DND-41 (cell line): Measurements from ENCODE around the gene TIAL1.
"Not testable (repeated sequence)": the region's sequence is repeated elsewhere in the genome, so short reads cannot be mapped to it uniquely, and the experiment has no call there.

Source experiments
- ATAC-seq: fragments of 200-7000 bp; cut with Tn5 transposase; 3 replicates; pipeline ENCODE4 v1.9.1; 2021; ENCODE audit warnings: low read depth; ENCODE audit not compliant: insufficient read depth
- DNase-seq: peaks from one replicate; pipeline ENCODE4 v3.0.0-alpha.2; 2020
- H2AFZ ChIP-seq: 2 replicates; pipeline ENCODE4 v1.6.0; 2012; ENCODE audit warnings: low read depth, low read length
- H3K27ac ChIP-seq: 2 replicates; pipeline ENCODE4 v1.5.1; 2012; ENCODE audit warnings: low read length, inconsistent platforms
- H3K27me3 ChIP-seq: fragments of 200-600 bp; sonication (generic); 2 replicates; pipeline ENCODE4 v1.6.0; 2012; ENCODE audit warnings: low read length, mild to moderate bottlenecking, inconsistent platforms; ENCODE audit not compliant: insufficient read depth, poor library complexity
- H3K36me3 ChIP-seq: 2 replicates; pipeline ENCODE4 v1.5.1; 2012; ENCODE audit warnings: low read length, inconsistent platforms; ENCODE audit not compliant: insufficient read depth
- H3K4me1 ChIP-seq: 2 replicates; pipeline ENCODE4 v1.5.1; 2012; ENCODE audit warnings: mild to moderate bottlenecking, low read length; ENCODE audit not compliant: insufficient read depth
- H3K4me2 ChIP-seq: 2 replicates; pipeline ENCODE4 v1.6.0; 2012; ENCODE audit warnings: mild to moderate bottlenecking, moderate library complexity, low read length, inconsistent platforms; ENCODE audit not compliant: insufficient read depth
- H3K4me3 ChIP-seq, 2 experiments: fragments of 200-600 bp in 1 of 2; shearing (Covaris generic) in 1 of 2; 2 replicates each; pipeline ENCODE4 v1.5.1; 2012 to 2016; ENCODE audit warnings: inconsistent platforms in 2 of 2, low read length in 2 of 2, mild to moderate bottlenecking in 2 of 2, low read depth in 1 of 2, moderate library complexity in 1 of 2
- H3K79me2 ChIP-seq: 2 replicates; pipeline ENCODE4 v1.6.0; 2012; ENCODE audit warnings: low read length, inconsistent platforms; ENCODE audit not compliant: insufficient read depth
- H3K9ac ChIP-seq: 2 replicates; pipeline ENCODE4 v1.6.0; 2012; ENCODE audit warnings: low read depth, mild to moderate bottlenecking, inconsistent platforms, low read length, moderate library complexity
- H3K9me3 ChIP-seq: 2 replicates; pipeline ENCODE4 v1.5.1; 2012; ENCODE audit warnings: low read length, moderate library complexity, mild to moderate bottlenecking, inconsistent platforms; ENCODE audit not compliant: insufficient read depth, severe bottlenecking
- H4K20me1 ChIP-seq: 2 replicates; pipeline ENCODE4 v1.6.0; 2012; ENCODE audit warnings: low read length; ENCODE audit not compliant: insufficient read depth
- CTCF ChIP-seq: IDR thresholded peaks from 2 replicates; pipeline ENCODE4 v1.5.1; 2012; ENCODE audit warnings: borderline replicate concordance, low read length, moderate library complexity, mild to moderate bottlenecking; ENCODE audit not compliant: poor library complexity, severe bottlenecking; ENCODE audit errors: extremely low read depth
- EZH2 ChIP-seq: IDR thresholded peaks from 3 replicates; pipeline ENCODE4 v1.6.1; 2012; ENCODE audit warnings: borderline replicate concordance, low read depth, mild to moderate bottlenecking, moderate library complexity, low read length, inconsistent platforms; ENCODE audit not compliant: severe bottlenecking

The TIAL1 gene

DNA sequence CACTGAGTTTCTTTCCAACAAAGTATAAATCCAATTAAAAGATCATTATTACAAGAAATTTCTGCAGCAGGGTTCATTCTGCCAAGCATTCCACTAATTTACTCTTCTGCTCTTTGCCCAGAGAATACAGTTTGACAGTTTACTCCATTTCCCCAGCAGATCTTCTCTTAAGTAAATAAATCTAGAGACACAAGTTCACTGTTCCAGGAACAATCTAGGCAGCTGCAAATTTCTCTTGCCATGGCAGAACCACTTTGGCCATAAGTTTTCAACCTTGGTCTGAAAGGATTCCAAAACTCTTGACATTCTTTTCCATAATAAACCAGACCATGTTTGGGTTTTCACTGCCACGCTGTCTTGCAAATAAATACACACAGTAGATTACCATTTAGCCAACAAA, 65.7 kb downstream of the TIAL1 start:
- Histone ChIP-seq H3K4me3 (no peak overlapping the region), H3K9me3 (no peaks in the 10 kb centered on the region), H3K4me2 (no peak overlapping the region), H2AFZ (no peak overlapping the region), H3K9ac (no peak overlapping the region), H3K27me3 (no peaks in the 10 kb centered on the region), H3K79me2 (peaks cover 54% of the 10 kb centered on the region), H3K27ac (no peak overlapping the region), H3K4me1 (no peaks in the 10 kb centered on the region), H4K20me1 (peaks cover 14% of the 10 kb centered on the region; the same call in 1 of the 2 replicates), H3K36me3 (0 out of 2 replicates have a peak, but pooled peaks cover 2% of the 10 kb centered on the region)
- TF ChIP-seq EZH2 (no peak), CTCF (no peak)
- DNase-seq (no peak), ATAC-seq (no peak)

GRCh38 chr10:119528663-119529237, 68.0 kb downstream of the TIAL1 start:
- ATAC-seq, H3K4me1 ChIP-seq, H3K9ac ChIP-seq, H3K9me3 ChIP-seq, H3K27me3 ChIP-seq, H3K4me2 ChIP-seq, DNase-seq, H2AFZ ChIP-seq, H3K4me3 ChIP-seq, H3K27ac ChIP-seq: not testable (repeated sequence)
- H3K36me3 ChIP-seq = peaks cover 21% of the 10 kb centered on the region
- H3K79me2 ChIP-seq = peaks cover 42% of the 10 kb centered on the region
- H4K20me1 ChIP-seq = peaks cover 14% of the 10 kb centered on the region; the same call in 1 of the 2 replicates

DNA sequence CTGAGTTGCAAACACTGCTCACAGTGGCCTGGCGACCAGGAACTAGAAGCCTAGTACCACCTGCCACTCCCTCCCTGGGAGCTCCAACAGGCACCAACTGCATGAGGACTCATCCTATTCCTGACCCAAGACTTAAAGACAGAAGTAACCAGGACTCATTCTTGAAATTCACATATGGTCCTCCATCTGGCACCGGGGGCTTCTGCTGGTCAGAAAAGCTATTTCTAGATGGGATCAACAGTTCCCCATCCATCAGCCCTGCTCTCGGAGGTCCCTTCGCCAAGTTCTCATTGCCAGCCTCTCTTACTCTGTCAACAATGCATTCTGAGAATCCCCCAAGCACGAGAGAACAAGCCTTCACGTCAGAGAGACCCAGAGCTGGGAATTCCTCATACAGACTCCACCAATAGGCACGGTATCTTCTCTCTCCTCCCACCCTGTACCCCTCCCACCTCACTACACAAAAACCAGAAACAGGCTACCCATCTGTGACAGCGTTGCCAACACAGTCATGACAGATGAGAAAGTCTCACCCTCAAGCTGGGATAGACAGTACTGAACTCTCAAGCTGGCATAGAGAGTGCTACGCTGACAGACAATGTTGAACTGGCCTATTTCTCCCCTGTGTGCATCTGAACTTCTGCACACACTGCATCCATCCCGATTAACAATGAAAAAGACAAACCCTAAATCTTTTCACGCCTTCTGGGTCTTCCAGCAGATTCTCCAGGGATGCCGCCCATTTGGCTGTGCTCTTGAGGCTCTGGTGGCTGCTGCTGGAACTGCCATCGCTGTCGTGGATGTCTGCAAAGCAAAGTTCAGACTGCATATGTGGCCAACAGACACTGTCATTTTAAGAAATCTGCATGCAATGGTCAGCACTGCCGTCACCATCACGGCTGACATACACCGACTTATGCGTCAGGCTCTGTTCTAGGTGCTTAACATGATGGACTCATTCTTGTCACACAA, 69.9 kb downstream of the TIAL1 start:
- Histone ChIP-seq H3K9me3 (no peaks in the 10 kb centered on the region), H3K4me2 (no peak overlapping the region), H4K20me1 (peaks cover 12% of the 10 kb centered on the region; the same call in 1 of the 2 replicates), H2AFZ (no peak overlapping the region), H3K27ac (no peak overlapping the region), H3K79me2 (peaks cover 32% of the 10 kb centered on the region), H3K4me3 (no peak overlapping the region), H3K27me3 (no peaks in the 10 kb centered on the region), H3K4me1 (no peaks in the 10 kb centered on the region), H3K36me3 (peaks cover 34% of the 10 kb centered on the region), H3K9ac (no peak overlapping the region)
- DNase-seq (no peak), ATAC-seq (peak; percentile 46; the same call in 1 of the 3 replicates)
- TF ChIP-seq EZH2 (no peak), CTCF (peak; percentile 43)

DNA sequence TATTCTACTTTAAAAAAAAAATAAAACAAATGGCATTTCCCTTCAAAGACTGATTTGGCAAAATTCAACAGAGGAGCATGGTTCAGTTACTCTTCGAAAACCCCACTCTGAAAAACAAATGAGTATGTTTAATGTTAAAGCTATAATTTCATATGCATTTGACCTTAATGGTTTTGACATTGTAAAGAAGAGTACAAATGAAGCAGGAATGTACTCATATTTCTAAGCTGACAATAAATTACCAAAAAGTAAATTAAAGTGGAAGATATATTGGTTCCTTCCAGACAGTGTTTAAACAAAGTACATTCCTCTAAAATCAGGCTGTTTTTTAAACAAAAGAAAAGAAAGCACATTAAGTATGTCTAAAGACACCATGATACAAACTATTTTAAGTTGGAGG, 70.6 kb downstream of the TIAL1 start:
- ATAC-seq (no peak), DNase-seq (no peak)
- Histone ChIP-seq H3K79me2 (peaks cover 26% of the 10 kb centered on the region), H3K4me2 (no peak overlapping the region), H3K9me3 (no peaks in the 10 kb centered on the region), H3K4me1 (no peaks in the 10 kb centered on the region), H3K4me3 (no peak overlapping the region), H2AFZ (no peak overlapping the region), H3K9ac (no peak overlapping the region), H4K20me1 (peaks cover 6% of the 10 kb centered on the region; the same call in 1 of the 2 replicates), H3K36me3 (peaks cover 36% of the 10 kb centered on the region), H3K27me3 (no peaks in the 10 kb centered on the region), H3K27ac (no peak overlapping the region)
- TF ChIP-seq EZH2 = no peak
- no peak for TF ChIP-seq CTCF
